Osteoblast (primary cell): ENCODE results near the gene TIAM2. TPM values are rescaled to one million over a fixed set of nuclear protein-coding genes. Genes with fewer than 3 reads are reported as not detected.
A peak's percentile ranks its signal among the peaks of the same experiment; 100 is the strongest.
"Not testable (repeated sequence)": the region's sequence is repeated elsewhere in the genome, so short reads cannot be mapped to it uniquely, and the experiment has no call there.

Experiments used
- DNase-seq: peaks from one replicate; pipeline ENCODE4 v3.0.0; 2011; ENCODE audit warnings: low spot score, mixed read lengths; ENCODE audit not compliant: insufficient read length; ENCODE audit errors: missing footprints
- H2AFZ ChIP-seq: 2 replicates; pipeline ENCODE4 v1.6.0; 2011; ENCODE audit warnings: mild to moderate bottlenecking, low read length
- H3K27ac ChIP-seq: 2 replicates; pipeline ENCODE4 v1.5.1; 2011; ENCODE audit warnings: mild to moderate bottlenecking, low read depth, low read length, moderate library complexity
- H3K27me3 ChIP-seq: 2 replicates; pipeline ENCODE4 v1.6.0; 2012; ENCODE audit warnings: mild to moderate bottlenecking, control low read depth, inconsistent platforms, low read length, moderate library complexity; ENCODE audit not compliant: insufficient read depth
- H3K36me3 ChIP-seq: 2 replicates; pipeline ENCODE4 v1.5.1; 2011; ENCODE audit warnings: mild to moderate bottlenecking, low read length, control low read depth, moderate library complexity; ENCODE audit not compliant: insufficient read depth
- H3K4me1 ChIP-seq: 2 replicates; pipeline ENCODE4 v1.5.1; 2011; ENCODE audit warnings: mild to moderate bottlenecking, low read length, control low read depth, moderate library complexity; ENCODE audit not compliant: insufficient read depth
- H3K4me2 ChIP-seq: 2 replicates; pipeline ENCODE4 v1.6.0; 2011; ENCODE audit warnings: mild to moderate bottlenecking, low read length; ENCODE audit not compliant: insufficient read depth
- H3K4me3 ChIP-seq: fragments of 200-600 bp; sonication (generic); 3 replicates; pipeline ENCODE4 v1.5.1; 2012; ENCODE audit warnings: mild to moderate bottlenecking, low read length, inconsistent platforms; ENCODE audit not compliant: insufficient read depth
- H3K79me2 ChIP-seq: 2 replicates; pipeline ENCODE4 v1.6.0; 2012; ENCODE audit warnings: mild to moderate bottlenecking, low read length, control low read depth, inconsistent platforms; ENCODE audit not compliant: insufficient read depth
- H3K9me3 ChIP-seq: 2 replicates; pipeline ENCODE4 v1.5.1; 2011; ENCODE audit warnings: low read depth, low read length, control low read depth
- H4K20me1 ChIP-seq: 2 replicates; pipeline ENCODE4 v1.6.0; 2012; ENCODE audit warnings: mild to moderate bottlenecking, low read length, control low read depth; ENCODE audit not compliant: insufficient read depth
- total RNA-seq: library from RNA; depleted of rRNA; stranded (reverse); fragments of >200 nt; gene quantifications from 2 replicates; pipeline ENCODE4 v1.2.3, GENCODE V29; 2012
- TF ChIP-seq, protein P1 (sequence below): IDR thresholded peaks from 2 replicates; pipeline ENCODE4 v1.5.1; 2011; ENCODE audit warnings: mild to moderate bottlenecking, low read depth, low read length, moderate library complexity; ENCODE audit errors: extremely low read depth

Gene TIAM2
- total RNA-seq, 1 donor = 31.8 TPM

DNA sequence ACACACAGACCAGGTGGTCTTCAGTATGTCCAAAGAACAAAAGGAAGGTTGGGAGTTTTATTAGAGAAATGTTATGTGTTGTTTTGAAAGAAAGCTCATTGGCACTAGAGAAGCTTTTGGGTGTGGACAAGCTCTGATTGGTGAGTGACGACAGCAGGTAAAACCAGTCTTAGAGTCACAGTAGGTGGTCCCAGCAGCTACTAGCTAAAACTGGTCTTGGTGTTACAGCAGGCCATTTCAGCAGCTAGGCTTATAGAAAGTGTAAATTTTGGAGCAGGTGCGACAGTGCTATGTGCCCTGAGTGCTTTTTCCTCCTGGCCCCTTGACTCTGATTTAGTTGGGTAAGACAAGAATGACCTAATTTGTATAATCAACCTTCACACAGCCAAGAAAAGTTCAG, 272.3 kb downstream of the TIAM2 start:
- Histone ChIP-seq H3K4me2 (no peak overlapping the region), H3K27me3 (no peaks in the 10 kb centered on the region), H3K36me3 (peaks cover 5% of the 10 kb centered on the region), H3K4me3 (no peak overlapping the region), H3K4me1 (peaks cover 12% of the 10 kb centered on the region), H3K9me3 (no peaks in the 10 kb centered on the region), H4K20me1 (no peaks in the 10 kb centered on the region), H3K79me2 (peaks cover 4% of the 10 kb centered on the region), H3K27ac (no peak overlapping the region), H2AFZ (no peak overlapping the region)
- no peak for DNase-seq
- TF ChIP-seq, protein P1, sequence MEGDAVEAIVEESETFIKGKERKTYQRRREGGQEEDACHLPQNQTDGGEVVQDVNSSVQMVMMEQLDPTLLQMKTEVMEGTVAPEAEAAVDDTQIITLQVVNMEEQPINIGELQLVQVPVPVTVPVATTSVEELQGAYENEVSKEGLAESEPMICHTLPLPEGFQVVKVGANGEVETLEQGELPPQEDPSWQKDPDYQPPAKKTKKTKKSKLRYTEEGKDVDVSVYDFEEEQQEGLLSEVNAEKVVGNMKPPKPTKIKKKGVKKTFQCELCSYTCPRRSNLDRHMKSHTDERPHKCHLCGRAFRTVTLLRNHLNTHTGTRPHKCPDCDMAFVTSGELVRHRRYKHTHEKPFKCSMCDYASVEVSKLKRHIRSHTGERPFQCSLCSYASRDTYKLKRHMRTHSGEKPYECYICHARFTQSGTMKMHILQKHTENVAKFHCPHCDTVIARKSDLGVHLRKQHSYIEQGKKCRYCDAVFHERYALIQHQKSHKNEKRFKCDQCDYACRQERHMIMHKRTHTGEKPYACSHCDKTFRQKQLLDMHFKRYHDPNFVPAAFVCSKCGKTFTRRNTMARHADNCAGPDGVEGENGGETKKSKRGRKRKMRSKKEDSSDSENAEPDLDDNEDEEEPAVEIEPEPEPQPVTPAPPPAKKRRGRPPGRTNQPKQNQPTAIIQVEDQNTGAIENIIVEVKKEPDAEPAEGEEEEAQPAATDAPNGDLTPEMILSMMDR = no peak

DNA sequence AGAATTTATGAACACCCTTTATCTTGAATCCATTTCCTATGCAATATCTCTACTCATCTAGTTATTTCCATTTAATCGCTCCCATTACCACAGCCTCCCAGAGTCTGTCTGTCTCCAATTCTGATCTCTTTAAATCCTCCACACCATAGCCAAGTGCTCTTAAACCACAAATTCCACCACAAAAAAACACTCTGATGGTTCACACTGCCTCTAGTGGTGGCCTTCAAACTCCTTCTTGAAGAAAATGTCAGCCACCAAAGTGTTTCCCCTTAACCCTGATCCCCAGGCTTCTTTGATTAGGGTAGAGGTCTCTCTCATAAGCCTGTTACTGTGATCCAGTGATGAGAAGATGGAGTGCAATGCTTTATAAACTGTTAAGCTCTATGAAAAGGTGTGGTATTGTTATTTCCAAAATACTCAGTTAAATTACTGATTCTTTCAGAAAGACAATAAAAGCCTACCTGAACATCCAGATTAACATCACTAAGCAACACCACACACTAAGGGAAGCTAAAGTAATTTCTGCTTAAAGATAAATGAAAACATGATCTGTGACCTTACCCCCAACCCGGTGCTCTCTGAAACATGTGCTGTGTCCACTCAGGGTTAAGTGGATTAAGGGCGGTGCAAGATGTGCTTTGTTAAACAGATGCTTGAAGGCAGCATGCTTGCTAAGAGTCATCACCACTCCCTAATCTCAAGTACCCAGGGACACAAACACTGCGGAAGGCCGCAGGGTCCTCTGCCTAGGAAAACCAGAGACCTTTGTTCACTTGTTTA, 273.2 kb downstream of the TIAM2 start:
- H3K27me3 ChIP-seq, H3K4me2 ChIP-seq, H4K20me1 ChIP-seq, H3K36me3 ChIP-seq, H3K4me3 ChIP-seq, H3K79me2 ChIP-seq, H3K27ac ChIP-seq, H2AFZ ChIP-seq, H3K9me3 ChIP-seq: not testable (repeated sequence)
- peaks cover 20% of the 10 kb centered on the region for H3K4me1 ChIP-seq
- DNase-seq = peak; percentile 75
- TF ChIP-seq, protein P1 = peak; percentile 79

DNA sequence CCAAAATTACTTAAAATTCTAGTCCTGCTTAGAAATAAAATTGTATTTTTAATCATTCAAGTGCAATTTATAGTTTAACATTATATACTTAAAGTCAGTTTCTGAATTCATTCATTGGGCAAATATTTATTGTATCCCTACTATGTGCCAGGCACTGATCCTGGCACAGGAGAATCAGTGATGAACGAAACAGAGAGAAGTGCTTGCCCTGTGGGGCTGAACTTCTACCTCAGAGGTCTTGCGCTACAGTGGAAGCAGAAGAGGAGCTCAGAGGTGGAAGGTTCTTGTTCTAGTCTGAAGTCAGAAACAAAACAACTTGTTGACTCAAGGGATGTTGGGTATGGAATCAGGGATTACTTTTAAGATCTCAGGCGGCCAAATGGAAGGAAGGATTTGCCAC, 274.6 kb downstream of the TIAM2 start:
- Histone ChIP-seq H3K9me3 (no peaks in the 10 kb centered on the region), H3K4me2 (no peak overlapping the region), H3K4me1 (peaks cover 32% of the 10 kb centered on the region), H3K4me3 (no peak overlapping the region), H3K79me2 (peaks cover 4% of the 10 kb centered on the region), H3K36me3 (no peaks in the 10 kb centered on the region), H3K27me3 (no peaks in the 10 kb centered on the region), H2AFZ (no peak overlapping the region), H3K27ac (no peak overlapping the region), H4K20me1 (no peaks in the 10 kb centered on the region)
- TF ChIP-seq, protein P1 = no peak
- DNase-seq = no peak

GRCh38 chr6:155270561-155271091, 275.5 kb downstream of the TIAM2 start:
- Histone ChIP-seq H3K4me3 (no peak overlapping the region), H3K9me3 (no peaks in the 10 kb centered on the region), H3K36me3 (no peaks in the 10 kb centered on the region), H3K4me2 (no peak overlapping the region), H3K27ac (no peak overlapping the region), H2AFZ (no peak overlapping the region), H3K27me3 (no peaks in the 10 kb centered on the region), H4K20me1 (no peaks in the 10 kb centered on the region), H3K4me1 (peaks cover 31% of the 10 kb centered on the region), H3K79me2 (peaks cover 4% of the 10 kb centered on the region)
- TF ChIP-seq, protein P1 = no peak
- no peak for DNase-seq
